GM21423 (cell line): ENCODE data around the gene CALD1.
A peak's percentile ranks its signal among the peaks of the same experiment; 100 is the strongest.

Experiments used
- ATAC-seq: cut with Tn5 transposase; IDR thresholded peaks from one replicate; pipeline ENCODE4 v1.9.1; 2021; ENCODE audit warnings: mild to moderate bottlenecking, moderate library complexity; ENCODE audit not compliant: unreplicated experiment

Gene CALD1

GRCh38 chr7:134854816-134855215, 75.4 kb downstream of the CALD1 start:
- ATAC-seq = no peak

- ATAC-seq = no peak
Observed at GRCh38 chr7:134855442-134855841, 76.0 kb downstream of the CALD1 start.

- no peak for ATAC-seq
Observed at GRCh38 chr7:134856091-134856490, 76.7 kb downstream of the CALD1 start.

- ATAC-seq = no peak
Observed at GRCh38 chr7:134856691-134857090, 77.3 kb downstream of the CALD1 start.

GRCh38 chr7:134857958-134858357, 78.5 kb downstream of the CALD1 start:
- ATAC-seq = no peak

GRCh38 chr7:134859783-134860182, 80.3 kb downstream of the CALD1 start:
- no peak for ATAC-seq

- ATAC-seq = no peak
Observed at GRCh38 chr7:134865001-134865845, 85.8 kb downstream of the CALD1 start.

- no peak for ATAC-seq
Observed at GRCh38 chr7:134866617-134867016, 87.2 kb downstream of the CALD1 start.

- peak; percentile 60 for ATAC-seq
Observed at GRCh38 chr7:134870156-134870555, 90.7 kb downstream of the CALD1 start.

- ATAC-seq = no peak
Observed at GRCh38 chr7:134870781-134871180, 91.3 kb downstream of the CALD1 start.

GRCh38 chr7:134873253-134873652, 93.8 kb downstream of the CALD1 start:
- no peak for ATAC-seq

- ATAC-seq = no peak
Observed at GRCh38 chr7:134874407-134874806, 95.0 kb downstream of the CALD1 start.

- no peak for ATAC-seq
Observed at GRCh38 chr7:134875867-134876266, 96.4 kb downstream of the CALD1 start.

- no peak for ATAC-seq
Observed at GRCh38 chr7:134878746-134879357, 99.4 kb downstream of the CALD1 start.

GRCh38 chr7:134879815-134880475, 100.5 kb downstream of the CALD1 start:
- ATAC-seq = no peak

GRCh38 chr7:134882481-134882880, 103.0 kb downstream of the CALD1 start:
- no peak for ATAC-seq

GRCh38 chr7:134885967-134886352, 106.5 kb downstream of the CALD1 start:
- ATAC-seq = no peak

- ATAC-seq = no peak
Observed at GRCh38 chr7:134886353-134887057, 107.1 kb downstream of the CALD1 start.

- ATAC-seq = no peak
Observed at GRCh38 chr7:134887523-134887922, 108.1 kb downstream of the CALD1 start.

GRCh38 chr7:134888141-134888740, 108.8 kb downstream of the CALD1 start:
- no peak for ATAC-seq
